ENCODE results near the gene SLC2A13.
A peak's percentile ranks its signal among the peaks of the same experiment; 100 is the strongest.
"Not testable (repeated sequence)": the region's sequence is repeated elsewhere in the genome, so short reads cannot be mapped to it uniquely, and the experiment has no call there.

The SLC2A13 gene

GRCh38 chr12:39755478-39755877, 350.4 kb downstream of the SLC2A13 start:
- DNase-seq (ENCODE audit: low read depth), result no peak

- DNase-seq (ENCODE audit: low read depth), result no peak
These were observed 353.3 kb downstream of the SLC2A13 start for GRCh38 chr12:39752482-39753137.

- DNase-seq (ENCODE audit: low read depth), result not testable (repeated sequence)
These were observed 359.7 kb downstream of the SLC2A13 start for GRCh38 chr12:39746151-39746550.

GRCh38 chr12:39743655-39744054, 362.2 kb downstream of the SLC2A13 start:
- DNase-seq (ENCODE audit: low read depth), result no peak

GRCh38 chr12:39736406-39736805, 369.5 kb downstream of the SLC2A13 start:
- no peak for DNase-seq (ENCODE audit: low read depth)

GRCh38 chr12:39723831-39724230, 382.1 kb downstream of the SLC2A13 start:
- peak; percentile 91 for DNase-seq (ENCODE audit: low read depth)

- no peak for DNase-seq (ENCODE audit: low read depth)
These were observed 383.4 kb downstream of the SLC2A13 start for GRCh38 chr12:39722504-39722903.

- no peak for DNase-seq (ENCODE audit: low read depth)
These were observed 392.3 kb downstream of the SLC2A13 start for GRCh38 chr12:39713552-39713951.

GRCh38 chr12:39712334-39712733, 393.5 kb downstream of the SLC2A13 start:
- no peak for DNase-seq (ENCODE audit: low read depth)

Measured in fibroblast of gingiva (primary cell).